Limb (tissue), 2 donors: ENCODE measurements around the gene HOXA11.

ENCODE experiments used
- DNase-seq, 2 donors: peaks; one replicate each; pipeline ENCODE4 v3.0.0-alpha.2; 2016; ENCODE audit errors: extremely low spot score in 2 of 2

Gene HOXA11

GRCh38 chr7:27138472-27138871 is 46.6 kb downstream of the HOXA11 start:
- DNase-seq, result peak in 1 of 2 donors; percentile 35

GRCh38 chr7:27137640-27138315 is 47.3 kb downstream of the HOXA11 start:
- DNase-seq, result peak in 1 of 2 donors; percentile 19

- peak in 1 of 2 donors; percentile 27 for DNase-seq
Observed at GRCh38 chr7:27134392-27134791, 50.6 kb downstream of the HOXA11 start.

GRCh38 chr7:27133409-27134231 is 51.4 kb downstream of the HOXA11 start:
- peak in 1 of 2 donors; percentile 38 for DNase-seq

GRCh38 chr7:27132978-27133377 is 52.1 kb downstream of the HOXA11 start:
- peak in 1 of 2 donors; percentile 11 for DNase-seq

- DNase-seq, result no peak
Observed at GRCh38 chr7:27132214-27132613, 52.8 kb downstream of the HOXA11 start.

GRCh38 chr7:27131390-27131819 is 53.6 kb downstream of the HOXA11 start:
- no peak for DNase-seq
